Lung microvascular endothelial cell (primary cell): ENCODE results near the gene HLA-DQA1. TPM values are rescaled to one million over a fixed set of nuclear protein-coding genes. Genes with fewer than 3 reads are reported as not detected.
"Not testable (repeated sequence)": the region's sequence is repeated elsewhere in the genome, so short reads cannot be mapped to it uniquely, and the experiment has no call there.

ENCODE experiments used
- DNase-seq, 2 donors: peaks; one replicate each; pipeline versions ENCODE4 v3.0.0 to v3.0.0-alpha.2; 2010; ENCODE audit warnings: low read depth in 2 of 2
- total RNA-seq: library from RNA; depleted of rRNA; stranded (reverse); fragments of >200 nt; gene quantifications from 2 replicates; pipeline ENCODE4 v1.2.1, GENCODE V29; 2014

Gene HLA-DQA1
- not detected in 2 replicates for total RNA-seq

DNA sequence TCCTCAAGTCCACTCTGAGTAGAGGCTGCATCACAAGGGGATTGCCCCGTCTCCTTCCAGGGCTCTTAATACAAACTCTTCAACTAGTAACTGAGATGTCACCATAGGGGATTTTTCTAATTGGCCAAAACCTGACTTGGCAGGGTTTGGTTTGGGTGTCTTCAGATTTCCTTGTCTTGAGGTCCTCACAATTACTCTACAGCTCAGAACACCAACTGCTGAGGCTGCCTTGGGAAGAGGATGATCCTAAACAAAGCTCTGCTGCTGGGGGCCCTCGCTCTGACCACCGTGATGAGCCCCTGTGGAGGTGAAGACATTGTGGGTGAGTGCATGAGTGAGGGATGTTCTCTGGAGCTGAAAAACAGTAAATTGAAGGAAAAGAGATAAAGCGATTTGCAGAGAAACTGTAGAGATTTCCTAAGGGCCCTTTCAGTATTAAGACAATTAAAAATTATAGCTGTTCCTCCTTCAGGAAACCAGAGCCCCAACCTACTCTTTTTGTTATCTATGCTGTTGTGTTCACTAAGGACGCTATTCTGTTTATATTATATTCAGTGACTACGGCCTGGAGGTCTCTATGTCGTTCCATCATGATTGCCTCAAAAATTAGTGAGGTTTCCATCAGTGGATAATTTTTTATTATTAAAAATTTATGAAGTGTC, at the start of gene HLA-DQA1:
Gene HLA-DQA1 (plus strand): TSS at position 188 of the 662 bp plus-strand sequence. CDS start 53 bp downstream, at position 241.
- no peak for DNase-seq

DNA sequence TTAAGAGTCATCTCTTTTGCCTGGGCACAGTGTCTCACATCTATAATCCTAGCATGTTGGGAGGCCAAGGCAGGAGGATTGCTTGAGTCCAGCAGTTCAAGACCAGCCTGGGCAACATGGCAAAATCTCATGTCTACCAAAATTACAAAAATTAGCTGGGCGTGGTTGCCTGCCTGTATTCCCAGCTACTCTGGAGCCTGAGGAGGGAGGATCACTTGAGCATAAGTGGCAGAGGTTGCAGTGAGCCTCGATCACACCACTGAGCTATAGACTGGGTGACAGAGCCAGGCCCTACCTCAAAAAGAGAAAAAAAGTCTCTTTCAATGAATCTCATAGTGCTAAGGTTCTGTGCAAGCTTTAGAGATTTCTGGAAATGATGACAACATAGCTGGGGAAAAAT, 49.0 kb upstream of the HLA-DQA1 start:
- DNase-seq, result no peak

DNA sequence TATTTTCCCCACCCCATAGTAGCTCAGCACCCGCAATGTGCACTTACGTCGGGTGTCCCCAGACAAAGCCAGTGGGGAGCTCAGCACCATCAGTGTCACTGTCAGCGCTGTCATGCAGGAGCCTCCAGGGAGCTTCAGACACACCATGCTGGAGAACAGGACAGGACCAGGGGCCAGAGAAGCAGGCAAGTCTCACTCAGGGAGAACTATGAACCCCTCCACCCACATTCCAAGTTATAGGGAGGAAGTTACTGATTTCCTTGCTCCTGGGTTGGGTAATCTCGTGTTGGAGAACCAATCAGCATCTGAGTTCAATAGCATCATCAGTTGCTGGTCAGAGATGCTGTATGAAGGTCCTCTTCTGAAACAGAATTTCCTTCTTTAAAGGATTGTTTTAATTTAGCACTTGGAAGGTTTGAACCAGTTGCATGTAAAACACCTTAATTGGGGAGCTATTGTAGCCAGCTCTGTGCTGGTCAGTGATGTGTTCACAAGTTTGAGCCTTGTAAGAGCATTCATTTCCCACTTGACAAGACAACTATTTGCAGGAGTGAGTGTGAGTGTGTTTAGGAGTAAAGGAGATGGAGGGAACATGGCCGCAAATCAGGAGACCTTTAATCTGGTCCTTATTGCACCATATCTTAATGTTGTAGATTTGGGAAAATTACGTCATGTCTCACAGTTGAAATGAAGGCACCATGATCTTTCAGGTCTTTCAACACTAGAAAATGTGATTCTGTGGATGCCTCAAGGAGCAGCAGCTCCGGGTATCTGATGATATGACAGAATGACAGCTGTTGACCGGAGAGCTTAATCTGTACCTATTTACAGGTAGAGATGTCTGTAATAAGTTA, 47.4 kb upstream of the HLA-DQA1 start, which contains the start of gene HLA-DRB1:
Gene HLA-DRB1 (minus strand): TSS at position 253 of the 854 bp plus-strand sequence. CDS start 106 bp downstream, at position 147.
- DNase-seq, result peak; percentile 2 to 28

DNA sequence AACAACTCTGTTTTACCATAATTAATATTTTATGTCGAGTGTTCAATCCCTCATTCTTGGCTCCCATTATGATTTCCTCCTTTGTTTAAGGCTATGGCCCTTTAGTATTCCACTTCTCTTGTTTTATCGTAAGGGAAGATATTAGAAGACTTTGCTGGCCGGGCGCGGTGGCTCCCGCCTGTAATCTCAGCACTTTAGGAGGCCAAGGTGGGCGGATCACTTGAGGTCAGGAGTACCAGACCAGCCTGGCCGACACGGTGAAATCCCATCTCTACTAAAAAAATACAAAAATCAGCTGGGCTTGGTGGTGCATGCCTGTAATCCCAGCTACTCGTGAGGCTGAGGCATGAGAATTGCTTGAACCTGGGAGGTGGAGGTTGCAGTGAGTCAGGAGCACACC, 46.5 kb upstream of the HLA-DQA1 start:
- not testable (repeated sequence) for DNase-seq

DNA sequence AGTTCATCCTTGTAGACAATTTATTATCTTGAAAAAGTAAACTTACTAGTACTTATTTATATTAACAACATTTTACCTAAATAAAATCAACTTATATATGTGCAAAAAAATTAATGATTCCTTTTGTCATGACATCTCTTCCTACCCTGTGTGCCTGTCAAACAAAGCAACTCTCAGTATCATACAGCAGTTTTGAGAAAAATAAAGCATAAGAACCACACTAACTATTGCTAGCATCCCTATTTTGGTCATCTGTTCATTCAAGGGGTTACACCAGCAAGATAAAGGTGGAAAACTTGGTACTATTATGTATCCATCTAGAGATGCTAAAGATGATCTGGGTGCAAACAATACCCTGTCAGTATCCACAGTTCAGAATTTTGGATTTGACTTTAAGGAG, 40.2 kb upstream of the HLA-DQA1 start:
- no peak for DNase-seq

DNA sequence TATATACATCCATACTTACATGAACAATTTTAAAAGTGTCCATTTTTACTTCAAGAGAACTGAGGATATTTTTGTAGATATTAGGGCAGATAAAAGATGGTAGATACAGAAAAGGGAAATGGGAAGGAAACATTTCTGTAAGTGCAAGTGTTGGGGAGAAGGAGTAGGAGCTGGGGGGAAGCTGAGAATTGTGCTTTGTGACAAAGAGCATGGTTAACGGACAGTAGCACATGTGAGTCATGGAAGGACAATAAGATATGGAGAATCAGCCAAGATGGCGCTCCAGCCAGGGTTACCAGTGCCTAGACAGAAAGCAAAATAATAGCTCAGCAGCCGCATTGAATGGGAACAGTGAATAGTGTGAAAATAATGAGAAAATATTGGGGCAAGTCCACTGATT, 34.8 kb upstream of the HLA-DQA1 start:
- no peak for DNase-seq

DNA sequence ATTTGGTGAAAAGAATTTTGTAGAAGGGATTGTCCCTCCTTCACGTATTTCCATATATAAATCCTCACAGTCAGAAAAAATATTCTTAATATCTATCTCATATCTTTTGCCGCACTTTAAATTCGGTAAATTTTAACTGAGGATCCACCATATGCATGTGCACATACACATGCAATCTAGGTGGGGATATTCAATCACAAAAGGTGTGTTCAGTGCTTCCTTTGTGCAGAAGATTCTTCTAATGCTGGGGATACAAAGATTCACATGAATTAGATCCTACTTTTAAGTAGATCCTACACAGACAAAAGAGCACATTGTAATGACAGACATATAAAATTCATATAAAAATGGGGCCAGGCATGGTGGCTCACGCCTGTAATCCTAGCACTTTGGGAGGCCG, 34.0 kb upstream of the HLA-DQA1 start:
- DNase-seq, result no peak

DNA sequence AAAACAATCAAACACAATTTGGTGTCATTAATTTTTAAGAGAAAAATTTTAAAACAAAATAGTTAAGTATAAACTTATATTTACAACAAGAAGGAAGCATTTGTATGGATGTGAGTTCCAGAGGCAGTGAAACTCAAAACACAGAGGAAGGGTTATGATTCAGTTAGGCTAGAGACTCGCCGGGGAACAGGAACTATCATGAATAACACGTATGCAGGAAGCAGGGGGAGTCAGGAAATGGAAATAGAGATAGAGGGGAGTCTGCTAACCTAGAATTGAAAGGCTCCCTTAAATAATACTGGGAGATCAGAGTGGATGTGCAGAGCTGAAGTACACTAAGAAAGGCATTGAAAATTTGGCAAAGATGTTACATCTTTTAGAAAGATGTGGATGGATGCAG, 33.3 kb upstream of the HLA-DQA1 start:
- DNase-seq, result no peak

DNA sequence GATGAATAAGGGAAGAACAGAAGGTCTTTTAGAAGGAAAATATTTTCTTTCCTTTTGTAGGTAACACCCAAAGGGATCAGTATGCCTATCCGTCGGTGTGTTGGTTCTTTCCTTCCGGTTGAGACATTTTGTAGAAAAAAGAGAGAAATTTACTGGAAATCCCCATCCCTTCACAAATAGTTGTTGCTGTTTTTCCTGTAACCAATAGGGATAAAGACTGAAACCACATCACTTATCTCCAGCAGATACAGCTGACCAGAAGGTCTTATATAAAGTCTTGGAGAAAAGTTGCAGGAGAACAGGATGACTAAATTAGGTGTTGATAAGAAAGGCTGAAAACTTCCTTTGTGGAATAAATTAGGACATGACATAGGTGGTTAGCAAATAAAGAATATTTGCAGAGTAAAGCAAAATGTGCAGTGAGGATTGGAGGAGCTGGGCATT, 32.8 kb upstream of the HLA-DQA1 start:
- peak in 1 of 2 donors; percentile 2 for DNase-seq

DNA sequence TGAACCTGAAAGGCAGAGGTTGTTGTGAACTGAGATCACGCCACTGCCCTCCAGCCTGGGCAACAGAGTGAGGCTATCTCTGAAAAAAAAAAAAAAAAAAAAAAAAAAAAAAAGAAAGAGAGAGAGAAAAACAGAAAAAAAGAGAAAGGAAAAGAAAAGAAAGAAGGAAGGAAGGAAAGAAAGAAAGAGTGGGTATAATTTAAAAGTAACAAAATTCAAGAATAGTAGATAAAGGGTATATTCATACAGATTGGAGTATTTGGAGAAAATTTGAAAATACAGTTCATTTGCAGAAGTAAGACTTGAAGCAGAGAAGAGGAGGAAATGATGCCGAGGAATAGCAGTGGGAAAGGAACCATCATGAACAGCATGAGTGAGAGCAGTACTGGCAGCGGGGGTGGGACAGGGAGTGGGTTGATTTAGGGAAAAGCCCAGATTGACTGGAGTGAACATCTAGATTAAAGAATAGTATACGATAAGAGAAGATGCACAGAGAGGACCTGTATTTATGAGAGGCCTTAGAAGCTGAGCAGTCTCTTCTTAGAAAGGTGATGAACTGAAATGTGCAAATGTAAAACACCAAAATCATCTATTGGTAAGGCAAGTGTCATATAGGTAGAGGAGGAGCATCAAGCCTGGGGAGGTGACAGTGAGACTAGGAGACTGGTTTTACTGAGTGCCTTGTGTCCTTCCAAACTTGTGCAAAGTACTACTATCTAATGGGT, 29.8 kb upstream of the HLA-DQA1 start:
- no peak for DNase-seq

DNA sequence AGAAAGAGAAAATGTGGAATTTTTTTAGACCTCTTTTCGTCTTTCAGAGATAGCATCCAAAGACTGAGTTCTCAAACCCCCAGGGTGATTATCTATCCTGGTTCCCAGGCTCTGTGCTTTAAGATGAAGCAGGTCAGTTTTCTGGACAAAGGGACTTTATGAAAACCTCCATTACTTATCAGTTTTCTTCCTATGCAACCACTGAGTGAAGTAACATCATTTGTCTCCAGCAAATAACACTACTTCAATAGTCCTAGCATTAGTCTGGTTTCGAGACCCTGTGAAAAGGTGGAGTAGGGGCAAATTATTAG, 29.3 kb upstream of the HLA-DQA1 start:
- DNase-seq, result no peak

DNA sequence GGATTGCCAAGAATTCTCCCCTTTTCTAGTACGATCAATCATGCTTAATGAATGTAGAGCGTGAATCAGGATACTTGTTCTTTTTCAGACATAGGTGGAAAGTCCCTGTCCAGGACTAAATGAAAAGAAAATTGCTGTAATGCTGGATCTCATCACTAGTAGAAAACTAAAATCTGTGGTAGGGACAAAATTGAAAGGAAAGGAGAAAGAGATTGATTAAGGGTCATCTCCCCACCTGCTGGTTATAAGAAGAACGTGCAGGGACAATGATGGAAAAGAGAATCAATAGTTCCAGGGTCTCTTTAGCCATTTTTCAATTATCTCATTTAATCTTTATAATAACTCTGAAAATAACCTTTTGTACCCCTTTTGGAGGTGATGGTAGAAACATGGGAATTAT, 28.8 kb upstream of the HLA-DQA1 start:
- no peak for DNase-seq

DNA sequence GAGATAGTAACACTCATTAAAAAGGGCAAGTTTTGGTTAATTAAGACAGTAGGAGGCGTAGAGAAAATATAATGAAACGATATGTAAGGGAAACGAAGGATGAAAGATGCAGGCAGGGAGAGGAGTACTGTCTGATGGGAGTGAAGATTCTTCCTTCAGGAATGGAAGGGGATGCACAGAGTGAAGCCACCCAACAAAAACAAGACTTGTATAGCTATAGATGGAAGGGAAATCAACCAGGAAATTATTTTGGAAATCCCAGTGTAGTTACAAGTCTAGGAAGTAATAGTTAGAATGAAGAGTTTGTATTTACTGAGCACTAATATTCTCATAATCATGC, 27.8 kb upstream of the HLA-DQA1 start:
- no peak for DNase-seq

DNA sequence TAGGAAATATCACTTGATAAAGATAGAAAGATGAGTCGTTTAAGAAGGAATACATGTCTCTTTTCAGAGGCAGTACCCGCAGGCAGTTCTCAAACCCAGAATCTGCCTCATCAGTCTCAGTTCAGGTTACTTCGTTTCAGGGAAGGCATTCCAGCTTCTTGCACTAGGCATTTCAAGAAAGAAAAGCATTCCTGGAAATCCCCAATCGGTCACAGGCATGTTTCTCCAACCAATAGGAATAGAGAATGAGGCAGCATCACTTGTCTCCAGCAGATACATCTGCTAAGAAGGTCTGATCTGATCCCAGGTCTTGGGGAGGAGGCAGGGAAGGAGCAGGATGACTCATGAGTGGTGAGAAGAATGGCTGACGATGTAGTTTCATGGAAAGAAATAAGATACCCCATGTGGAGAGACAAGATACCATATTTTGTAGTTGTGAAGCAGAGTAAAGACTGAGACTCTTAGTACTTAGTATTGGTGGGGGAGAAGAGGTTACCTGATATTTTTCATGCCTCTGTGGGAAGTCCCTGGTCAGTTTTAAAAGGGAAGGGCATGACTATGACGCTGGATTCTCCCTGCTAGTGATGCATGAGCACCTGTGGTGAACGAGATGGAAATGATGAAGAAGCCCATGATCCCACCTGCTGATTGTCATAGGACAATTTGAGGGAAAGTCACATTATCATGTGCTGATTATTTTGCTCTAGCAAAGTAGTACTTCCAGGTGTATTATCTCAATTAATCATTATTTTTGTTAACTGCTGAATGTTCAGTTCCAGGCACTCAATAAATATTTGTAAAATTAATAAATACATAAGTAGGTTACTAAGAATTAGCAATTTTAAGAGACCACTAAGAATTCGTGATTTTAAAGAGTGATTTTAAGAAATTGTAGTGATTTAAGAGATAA, 27.2 kb upstream of the HLA-DQA1 start:
- peak; percentile 43 to 96 for DNase-seq

DNA sequence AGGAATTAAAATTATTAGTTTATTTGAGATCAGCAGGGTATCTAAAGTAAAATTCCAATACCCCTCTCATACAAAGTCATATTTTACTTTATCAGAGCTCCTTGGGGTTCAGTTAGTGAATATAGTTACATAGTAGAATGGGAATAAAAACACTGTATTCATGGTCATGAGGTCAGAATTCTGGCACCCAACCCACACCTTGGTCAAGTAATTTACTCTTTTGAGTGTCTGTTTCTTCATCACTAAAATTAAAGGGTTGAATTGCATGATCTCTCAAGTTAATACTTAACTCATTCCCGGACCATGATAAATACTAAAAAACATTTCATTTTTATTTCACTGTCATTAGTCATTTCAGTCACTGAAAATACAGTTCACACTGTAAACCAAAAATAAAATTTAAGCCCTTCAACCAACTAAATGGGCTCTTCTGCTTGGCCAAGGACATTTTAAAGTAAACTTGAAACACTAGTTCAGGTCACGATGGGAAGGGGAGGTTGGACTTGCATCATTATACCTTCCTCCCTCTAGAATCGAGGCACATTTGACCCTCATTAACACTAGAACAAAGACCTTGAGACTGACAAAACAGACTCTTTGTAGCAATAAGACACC, 26.4 kb upstream of the HLA-DQA1 start:
- DNase-seq, result no peak

DNA sequence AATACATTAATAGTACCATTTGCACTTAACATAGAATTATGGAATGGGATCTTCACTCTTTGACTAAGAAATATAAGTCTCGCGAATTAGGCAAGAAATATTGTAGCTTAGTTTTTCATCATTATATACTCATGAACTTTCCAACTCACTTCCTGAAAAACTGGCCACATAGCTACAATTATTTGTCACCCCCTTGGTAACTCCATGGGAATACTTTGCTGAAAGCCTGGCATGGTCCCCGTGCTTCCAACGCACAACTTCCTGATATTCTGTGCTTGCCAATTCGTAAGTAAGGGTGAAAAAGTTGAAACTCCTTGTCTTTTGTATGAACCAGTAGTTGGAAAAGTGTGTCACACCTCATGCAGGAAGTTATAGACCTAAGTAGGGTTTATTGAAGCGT, 23.7 kb upstream of the HLA-DQA1 start:
- DNase-seq, result no peak

DNA sequence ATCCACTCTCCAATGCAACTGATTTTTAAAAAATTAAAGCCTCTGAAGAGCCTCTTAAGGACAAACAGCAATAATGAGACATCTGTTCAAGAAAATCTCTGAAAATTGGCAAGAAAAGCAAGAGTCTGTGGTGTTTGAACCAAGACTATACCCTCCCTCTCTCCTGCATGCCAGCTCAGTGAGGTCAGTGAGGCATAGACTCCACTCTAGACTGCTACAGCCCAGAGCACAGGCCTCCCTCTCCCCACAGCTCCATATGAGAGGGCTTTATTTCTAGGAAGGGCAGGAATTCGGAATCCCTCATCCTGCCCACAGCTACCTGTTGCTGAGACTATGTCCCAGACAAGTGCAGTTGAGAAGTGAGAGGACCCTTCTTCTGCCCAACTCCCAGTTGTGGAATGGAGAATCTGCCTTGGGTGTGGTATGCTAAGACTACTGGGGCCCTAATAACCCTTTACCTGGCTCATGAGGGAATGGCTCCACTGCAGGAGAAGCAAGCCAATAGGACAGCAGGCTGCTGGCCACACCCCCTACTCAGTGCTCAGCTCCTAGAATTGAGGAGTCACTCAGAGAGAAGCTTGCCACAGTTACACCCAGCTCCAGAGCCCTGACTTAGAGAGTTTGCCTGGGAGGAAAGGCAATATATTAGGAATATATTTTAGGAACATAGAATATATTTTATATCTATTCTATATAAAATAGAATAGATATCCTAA, 22.7 kb upstream of the HLA-DQA1 start:
- DNase-seq, result no peak

DNA sequence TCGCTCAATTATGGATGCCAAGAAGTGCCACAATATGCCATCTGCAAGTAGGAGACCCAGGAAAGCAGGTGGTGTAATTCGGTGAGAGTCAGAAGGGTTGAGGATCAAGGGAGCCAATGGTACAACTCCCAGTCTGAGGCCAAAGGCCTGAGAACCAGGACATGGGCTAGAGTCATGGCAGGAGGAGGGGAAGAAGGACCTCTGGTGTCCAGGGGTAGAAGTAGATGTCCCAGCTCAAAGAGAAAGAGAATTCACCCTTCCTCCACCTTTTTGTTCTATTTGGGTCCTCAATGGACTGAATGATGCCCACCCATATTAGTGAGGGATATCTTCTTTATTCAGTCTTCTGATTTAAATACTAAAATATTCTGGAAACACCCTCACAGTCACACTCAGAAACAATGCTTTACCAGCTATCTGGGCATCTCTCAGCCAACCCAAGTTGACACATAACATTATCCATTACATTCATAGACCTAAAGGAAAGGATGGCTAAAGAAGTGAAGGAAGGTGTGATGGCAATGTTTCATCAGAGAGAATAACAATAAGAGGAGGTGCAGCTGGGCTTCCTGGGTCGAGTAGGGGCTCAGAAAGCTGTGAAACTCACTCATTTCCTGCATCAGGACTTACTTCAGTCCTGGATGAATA, 21.2 kb upstream of the HLA-DQA1 start:
- DNase-seq, result no peak

DNA sequence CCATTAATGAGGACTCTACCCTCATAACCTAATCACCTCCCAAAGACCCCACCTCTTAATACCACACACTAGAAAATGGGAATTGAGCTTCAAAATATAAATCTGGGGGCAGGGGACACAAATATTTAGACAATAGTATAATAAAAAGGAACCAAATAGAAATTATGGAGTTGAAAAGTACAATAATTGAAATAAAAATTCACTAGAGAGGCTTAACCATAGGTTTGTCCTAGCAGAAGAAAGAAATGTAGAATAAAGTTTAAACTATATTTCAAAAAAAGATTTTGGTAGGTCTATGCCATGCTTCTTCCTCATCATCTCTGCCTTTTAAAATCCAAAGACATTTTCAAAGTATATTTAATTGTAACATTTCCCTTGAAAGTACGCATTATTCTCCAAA, 19.5 kb upstream of the HLA-DQA1 start:
- DNase-seq, result no peak

DNA sequence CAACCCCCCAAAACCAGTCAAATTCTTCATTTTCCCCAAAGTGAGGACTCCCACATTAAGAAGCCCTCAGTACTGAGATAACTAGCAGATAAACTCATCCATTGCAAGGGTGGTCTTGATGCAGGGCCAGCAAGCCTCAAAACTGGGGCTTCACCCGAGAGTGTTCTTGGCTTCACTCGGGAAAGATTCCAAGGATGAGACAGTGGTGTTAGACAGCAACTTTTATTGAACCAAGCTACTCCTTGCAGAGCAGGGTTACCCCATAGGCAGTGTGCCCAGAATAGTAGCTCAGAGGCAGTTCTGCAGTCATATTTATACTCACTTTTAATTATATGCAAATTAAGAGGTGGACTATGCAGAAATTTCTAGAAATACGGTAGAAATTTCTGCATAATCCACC, 15.8 kb upstream of the HLA-DQA1 start:
- DNase-seq, result no peak
